WTC11 (cell line): ENCODE data around the gene USP49.

Experiments used
- ESRRA ChIP-seq: sonication (generic); formaldehyde crosslinking; IDR thresholded peaks from 2 replicates; pipeline ENCODE4 v1.8.1; 2022; ENCODE audit warnings: mild to moderate bottlenecking, missing genetic modification reagents, borderline replicate concordance
- TCF7 ChIP-seq: sonication (generic); formaldehyde crosslinking; IDR thresholded peaks from 2 replicates; pipeline ENCODE4 v1.8.0; 2022; ENCODE audit warnings: mild to moderate bottlenecking, low read depth, missing genetic modification reagents, moderate library complexity
- TP53 ChIP-seq: sonication (generic); formaldehyde crosslinking; IDR thresholded peaks from 2 replicates; pipeline ENCODE4 v1.8.1; 2023; ENCODE audit warnings: mild to moderate bottlenecking, missing genetic modification reagents
- ZBTB21 ChIP-seq: sonication (generic); formaldehyde crosslinking; IDR thresholded peaks from 2 replicates; pipeline ENCODE4 v1.8.1; 2023; ENCODE audit warnings: mild to moderate bottlenecking, missing genetic modification reagents, borderline replicate concordance
- ZNF416 ChIP-seq: fragments of 250-450 bp; sonication (Bioruptor Pico); IDR thresholded peaks from 2 replicates; pipeline ENCODE4 v1.9.0; 2021; ENCODE audit warnings: mild to moderate bottlenecking, inconsistent platforms
- TF ChIP-seq, protein P1 (sequence below): sonication (generic); formaldehyde crosslinking; IDR thresholded peaks from 2 replicates; pipeline ENCODE4 v1.8.1; 2023; ENCODE audit warnings: mild to moderate bottlenecking, missing genetic modification reagents, moderate library complexity
- TF ChIP-seq, protein P2 (sequence below): fragments of 200-600 bp; IDR thresholded peaks from 2 replicates; pipeline ENCODE4 v1.8.0; 2022; ENCODE audit warnings: antibody characterized with exemption
- TF ChIP-seq, protein P3 (sequence below): sonication (generic); formaldehyde crosslinking; conservative IDR thresholded peaks from 2 replicates; pipeline ENCODE4 v1.8.1; 2022; ENCODE audit warnings: mild to moderate bottlenecking, missing genetic modification reagents
- TF ChIP-seq, protein P4 (sequence below): sonication (generic); formaldehyde crosslinking; IDR thresholded peaks from 2 replicates; pipeline ENCODE4 v1.8.1; 2022; ENCODE audit warnings: low read depth, missing genetic modification reagents, borderline replicate concordance
- TF ChIP-seq, protein P5 (sequence below): sonication (generic); formaldehyde crosslinking; IDR thresholded peaks from 2 replicates; pipeline ENCODE4 v1.8.0; 2022; ENCODE audit warnings: mild to moderate bottlenecking, missing genetic modification reagents

DNA sequence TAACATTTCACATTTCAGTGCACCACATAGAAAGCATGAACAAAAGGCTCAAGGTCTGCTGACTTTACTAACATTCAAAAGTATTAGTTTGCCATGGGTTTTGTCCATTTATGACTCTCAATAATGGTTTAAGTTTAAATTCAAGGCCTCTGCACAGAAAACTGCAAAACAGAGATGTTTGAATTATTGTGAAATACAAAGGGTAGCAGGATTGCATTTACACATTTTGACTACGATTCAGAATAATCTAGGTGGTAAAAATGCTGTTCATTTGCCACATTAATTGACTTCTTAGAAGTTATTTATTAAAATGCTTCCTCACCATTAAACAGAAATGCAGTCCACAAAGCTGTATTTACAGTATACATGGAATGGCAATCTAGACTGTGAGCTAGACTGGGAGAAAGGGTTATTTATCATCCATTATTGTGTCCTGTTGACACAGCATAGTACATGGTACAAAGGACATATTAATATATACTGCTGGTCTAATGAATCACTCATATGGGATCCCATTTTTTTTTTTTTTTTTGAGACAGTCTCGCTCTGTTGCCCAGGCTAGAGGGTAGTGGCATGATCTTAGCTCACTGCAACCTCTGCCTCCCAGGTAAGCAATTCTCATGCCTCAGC is 18.0 kb downstream of the USP49 start:
- TF ChIP-seq ZNF416 (no peak), TCF7 (CRISPR knock-in tag) (no peak), ZBTB21 (CRISPR knock-in tag) (no peak), ESRRA (CRISPR knock-in tag) (no peak), TP53 (no peak)
- TF ChIP-seq, protein P1, sequence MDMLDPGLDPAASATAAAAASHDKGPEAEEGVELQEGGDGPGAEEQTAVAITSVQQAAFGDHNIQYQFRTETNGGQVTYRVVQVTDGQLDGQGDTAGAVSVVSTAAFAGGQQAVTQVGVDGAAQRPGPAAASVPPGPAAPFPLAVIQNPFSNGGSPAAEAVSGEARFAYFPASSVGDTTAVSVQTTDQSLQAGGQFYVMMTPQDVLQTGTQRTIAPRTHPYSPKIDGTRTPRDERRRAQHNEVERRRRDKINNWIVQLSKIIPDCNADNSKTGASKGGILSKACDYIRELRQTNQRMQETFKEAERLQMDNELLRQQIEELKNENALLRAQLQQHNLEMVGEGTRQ (CRISPR knock-in tag) = no peak
- TF ChIP-seq, protein P2, sequence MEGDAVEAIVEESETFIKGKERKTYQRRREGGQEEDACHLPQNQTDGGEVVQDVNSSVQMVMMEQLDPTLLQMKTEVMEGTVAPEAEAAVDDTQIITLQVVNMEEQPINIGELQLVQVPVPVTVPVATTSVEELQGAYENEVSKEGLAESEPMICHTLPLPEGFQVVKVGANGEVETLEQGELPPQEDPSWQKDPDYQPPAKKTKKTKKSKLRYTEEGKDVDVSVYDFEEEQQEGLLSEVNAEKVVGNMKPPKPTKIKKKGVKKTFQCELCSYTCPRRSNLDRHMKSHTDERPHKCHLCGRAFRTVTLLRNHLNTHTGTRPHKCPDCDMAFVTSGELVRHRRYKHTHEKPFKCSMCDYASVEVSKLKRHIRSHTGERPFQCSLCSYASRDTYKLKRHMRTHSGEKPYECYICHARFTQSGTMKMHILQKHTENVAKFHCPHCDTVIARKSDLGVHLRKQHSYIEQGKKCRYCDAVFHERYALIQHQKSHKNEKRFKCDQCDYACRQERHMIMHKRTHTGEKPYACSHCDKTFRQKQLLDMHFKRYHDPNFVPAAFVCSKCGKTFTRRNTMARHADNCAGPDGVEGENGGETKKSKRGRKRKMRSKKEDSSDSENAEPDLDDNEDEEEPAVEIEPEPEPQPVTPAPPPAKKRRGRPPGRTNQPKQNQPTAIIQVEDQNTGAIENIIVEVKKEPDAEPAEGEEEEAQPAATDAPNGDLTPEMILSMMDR = no peak
- TF ChIP-seq, protein P3, sequence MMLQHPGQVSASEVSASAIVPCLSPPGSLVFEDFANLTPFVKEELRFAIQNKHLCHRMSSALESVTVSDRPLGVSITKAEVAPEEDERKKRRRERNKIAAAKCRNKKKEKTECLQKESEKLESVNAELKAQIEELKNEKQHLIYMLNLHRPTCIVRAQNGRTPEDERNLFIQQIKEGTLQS (CRISPR knock-in tag) = no peak
- TF ChIP-seq, protein P4, sequence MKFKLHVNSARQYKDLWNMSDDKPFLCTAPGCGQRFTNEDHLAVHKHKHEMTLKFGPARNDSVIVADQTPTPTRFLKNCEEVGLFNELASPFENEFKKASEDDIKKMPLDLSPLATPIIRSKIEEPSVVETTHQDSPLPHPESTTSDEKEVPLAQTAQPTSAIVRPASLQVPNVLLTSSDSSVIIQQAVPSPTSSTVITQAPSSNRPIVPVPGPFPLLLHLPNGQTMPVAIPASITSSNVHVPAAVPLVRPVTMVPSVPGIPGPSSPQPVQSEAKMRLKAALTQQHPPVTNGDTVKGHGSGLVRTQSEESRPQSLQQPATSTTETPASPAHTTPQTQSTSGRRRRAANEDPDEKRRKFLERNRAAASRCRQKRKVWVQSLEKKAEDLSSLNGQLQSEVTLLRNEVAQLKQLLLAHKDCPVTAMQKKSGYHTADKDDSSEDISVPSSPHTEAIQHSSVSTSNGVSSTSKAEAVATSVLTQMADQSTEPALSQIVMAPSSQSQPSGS (CRISPR knock-in tag) = no peak
- TF ChIP-seq, protein P5, sequence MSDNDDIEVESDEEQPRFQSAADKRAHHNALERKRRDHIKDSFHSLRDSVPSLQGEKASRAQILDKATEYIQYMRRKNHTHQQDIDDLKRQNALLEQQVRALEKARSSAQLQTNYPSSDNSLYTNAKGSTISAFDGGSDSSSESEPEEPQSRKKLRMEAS = no peak
